ENCODE data around the gene RAD9B. TPM values are rescaled to one million over a fixed set of nuclear protein-coding genes. Genes with fewer than 3 reads are reported as not detected.
"Not testable (repeated sequence)": the region's sequence is repeated elsewhere in the genome, so short reads cannot be mapped to it uniquely, and the experiment has no call there.

RAD9B gene
- total RNA-seq, 1 experiment from 2014 or later: 0.43 TPM

GRCh38 chr12:110520876-110521712, 19.0 kb downstream of the RAD9B start:
- not testable (repeated sequence) for DNase-seq (ENCODE audit: low read depth)

- DNase-seq (ENCODE audit: low read depth): no peak
Measured at GRCh38 chr12:110528277-110528839, 26.2 kb downstream of the RAD9B start.

- no peak for DNase-seq (ENCODE audit: low read depth)
Measured at GRCh38 chr12:110530511-110530910, 28.4 kb downstream of the RAD9B start.

GRCh38 chr12:110531741-110532333, 29.7 kb downstream of the RAD9B start:
- DNase-seq (ENCODE audit: low read depth): peak; percentile 57

GRCh38 chr12:110532644-110533043, 30.5 kb downstream of the RAD9B start:
- no peak for DNase-seq (ENCODE audit: low read depth)

GRCh38 chr12:110533607-110534006, 31.5 kb downstream of the RAD9B start:
- DNase-seq (ENCODE audit: low read depth): no peak

GRCh38 chr12:110534811-110535210, 32.7 kb downstream of the RAD9B start:
- no peak for DNase-seq (ENCODE audit: low read depth)

- DNase-seq (ENCODE audit: low read depth): no peak
Measured at GRCh38 chr12:110536834-110537604, 34.9 kb downstream of the RAD9B start.

- no peak for DNase-seq (ENCODE audit: low read depth)
Measured at GRCh38 chr12:110537605-110538409, 35.7 kb downstream of the RAD9B start.

- no peak for DNase-seq (ENCODE audit: low read depth)
Measured at GRCh38 chr12:110538869-110539622, 36.9 kb downstream of the RAD9B start.

- DNase-seq (ENCODE audit: low read depth): peak; percentile 21
Measured at GRCh38 chr12:110540048-110540447, 37.9 kb downstream of the RAD9B start.

- no peak for DNase-seq (ENCODE audit: low read depth)
Measured at GRCh38 chr12:110543252-110543959, 41.3 kb downstream of the RAD9B start.

- no peak for DNase-seq (ENCODE audit: low read depth)
Measured at GRCh38 chr12:110543965-110544364, 41.8 kb downstream of the RAD9B start.

GRCh38 chr12:110545259-110545658, 43.1 kb downstream of the RAD9B start:
- peak; percentile 88 for DNase-seq (ENCODE audit: low read depth)

GRCh38 chr12:110545812-110546211, 43.7 kb downstream of the RAD9B start:
- peak; percentile 32 for DNase-seq (ENCODE audit: low read depth)

- DNase-seq (ENCODE audit: low read depth): peak; percentile 90
Measured at GRCh38 chr12:110546339-110546738, 44.2 kb downstream of the RAD9B start.

GRCh38 chr12:110547090-110547489, 45.0 kb downstream of the RAD9B start:
- no peak for DNase-seq (ENCODE audit: low read depth)

- no peak for DNase-seq (ENCODE audit: low read depth)
Measured at GRCh38 chr12:110548678-110549077, 46.5 kb downstream of the RAD9B start.

GRCh38 chr12:110549716-110550115, 47.6 kb downstream of the RAD9B start:
- DNase-seq (ENCODE audit: low read depth): no peak
